ENCODE results near the gene CD99L2.
"Not testable (repeated sequence)": the region's sequence is repeated elsewhere in the genome, so short reads cannot be mapped to it uniquely, and the experiment has no call there.

CD99L2 gene

DNA sequence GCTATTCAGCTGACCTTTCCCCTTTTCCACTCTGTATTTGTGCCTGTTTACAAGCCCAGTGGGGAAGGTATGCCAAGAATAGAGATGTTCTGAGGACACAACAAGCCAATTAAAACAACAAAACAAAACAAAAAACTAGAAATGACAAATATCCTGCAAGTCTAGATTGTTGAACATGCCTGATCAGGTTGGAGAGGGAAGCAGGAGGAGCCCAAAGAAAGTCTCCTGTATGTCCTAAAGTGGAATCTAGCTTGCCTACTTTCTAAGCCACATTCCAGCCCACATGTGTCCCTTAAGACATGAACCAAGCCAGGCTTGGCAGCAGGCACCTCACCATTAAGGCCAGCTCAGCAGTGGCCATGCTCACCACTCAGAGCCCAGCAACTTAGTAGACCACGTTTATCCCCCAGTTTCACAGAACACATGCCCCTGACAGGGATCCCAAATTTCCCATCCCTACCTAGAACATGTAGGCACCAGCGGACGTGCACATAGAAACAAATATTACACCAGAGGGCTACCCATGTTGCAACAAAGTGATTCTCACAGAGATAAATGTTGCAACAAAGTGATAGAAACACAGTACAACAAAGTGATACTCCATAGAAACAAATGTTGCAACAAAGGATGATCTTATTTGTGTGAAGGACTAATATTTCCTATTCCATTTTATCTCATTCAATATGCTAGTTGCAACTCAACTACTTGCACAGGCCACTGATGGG is 48.3 kb downstream of the CD99L2 start:
- no peak for DNase-seq

- DNase-seq = no peak
Measured at GRCh38 chrX:150849486-150849885, 49.0 kb downstream of the CD99L2 start.

DNA sequence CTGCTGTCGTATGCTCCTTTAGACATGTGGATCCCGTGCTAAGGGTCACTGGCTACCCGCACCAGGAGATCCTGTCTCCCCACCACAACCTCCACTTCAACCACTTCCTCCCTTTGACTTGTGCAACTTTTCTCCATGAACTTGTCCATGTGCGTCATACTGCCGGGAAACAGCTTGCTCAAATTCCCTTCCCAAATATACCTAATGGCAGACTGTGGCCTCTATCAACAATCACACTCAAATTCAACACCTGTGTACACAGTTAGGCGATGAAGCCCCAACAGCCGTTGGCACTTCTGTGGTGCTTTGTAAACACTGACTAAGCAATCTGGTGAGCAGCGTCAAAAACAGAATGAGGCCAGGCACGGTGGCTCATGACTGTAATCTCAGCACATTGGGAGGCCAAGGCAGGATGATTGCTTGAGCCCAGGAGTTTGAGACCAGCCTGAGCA is 49.5 kb downstream of the CD99L2 start:
- DNase-seq = no peak

DNA sequence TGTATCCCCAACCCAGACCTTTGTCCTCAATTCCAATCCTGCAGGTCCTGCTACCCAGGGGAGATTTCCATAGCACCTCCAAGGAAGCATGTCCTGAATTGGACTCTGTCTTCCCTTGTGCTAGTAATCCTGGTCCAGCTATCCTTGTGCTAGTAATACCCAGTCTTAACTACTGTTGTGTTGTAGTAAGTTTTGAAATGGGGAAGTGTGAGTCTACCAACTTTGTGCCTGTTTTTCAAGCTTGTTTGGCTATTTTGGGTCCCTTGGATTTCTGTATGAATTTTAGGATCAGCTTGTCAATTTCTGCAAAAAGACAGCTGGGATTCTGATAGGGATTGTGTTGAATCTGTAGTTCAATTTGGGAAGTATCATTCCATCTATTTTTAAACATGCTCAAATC is 51.4 kb downstream of the CD99L2 start:
- no peak for DNase-seq

- no peak for DNase-seq
Measured at GRCh38 chrX:150846130-150846529, 52.3 kb downstream of the CD99L2 start.

DNA sequence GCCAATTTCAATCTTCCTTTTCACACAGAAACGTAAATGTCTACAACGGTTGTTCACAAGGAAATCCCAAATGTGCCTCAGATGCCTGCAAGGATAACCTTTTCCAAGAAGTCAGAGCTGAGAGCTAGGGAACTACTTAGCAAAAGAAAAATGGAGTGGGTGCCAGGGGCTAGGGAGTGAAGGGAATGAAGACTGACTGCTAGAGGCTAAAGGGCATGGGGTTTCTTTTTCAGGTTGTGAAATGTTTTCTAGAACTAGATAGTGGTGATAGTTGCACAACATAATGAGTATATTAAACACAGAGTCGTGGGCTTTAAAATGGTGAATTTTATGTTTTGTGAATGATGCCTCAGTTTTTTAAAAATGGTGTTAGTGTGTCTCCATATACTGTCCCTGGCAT is 53.4 kb downstream of the CD99L2 start:
- DNase-seq = no peak

GRCh38 chrX:150844016-150844415 is 54.5 kb downstream of the CD99L2 start:
- no peak for DNase-seq

- DNase-seq = no peak
Measured at GRCh38 chrX:150842198-150842685, 56.2 kb downstream of the CD99L2 start.

DNA sequence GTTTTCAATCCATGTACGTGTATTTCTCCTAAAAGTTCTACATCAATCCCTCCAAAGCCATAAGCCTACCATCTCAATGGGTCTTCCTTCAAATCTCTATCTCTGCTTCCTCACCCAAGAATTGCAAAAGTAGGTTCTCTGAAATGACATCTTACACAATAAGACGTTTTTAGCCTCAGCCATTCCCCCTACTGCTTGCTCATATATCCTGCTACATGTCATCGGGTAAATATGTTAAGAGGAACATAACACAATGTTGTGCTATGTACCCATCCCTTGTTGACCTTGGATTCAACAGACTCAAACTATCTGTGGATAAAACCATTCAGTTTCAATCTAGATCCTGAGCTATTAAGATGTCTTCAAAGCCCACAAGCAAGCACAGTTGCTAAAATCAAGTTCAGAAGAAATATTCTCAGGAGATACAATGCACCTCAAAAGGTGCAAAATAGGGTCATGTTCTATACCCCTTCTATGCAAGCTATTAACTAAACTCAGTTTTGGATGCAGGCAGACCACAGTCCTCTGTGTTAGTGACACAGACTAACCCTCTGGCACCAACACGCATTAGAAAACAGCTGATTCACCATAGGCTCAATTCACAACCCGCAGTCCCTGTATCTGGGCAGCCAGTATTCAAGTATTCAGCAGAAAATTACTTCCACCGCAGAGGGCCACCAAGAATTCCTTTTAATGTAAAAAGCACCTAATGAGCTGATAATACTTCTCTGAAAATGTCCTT is 56.8 kb downstream of the CD99L2 start:
- no peak for DNase-seq

- DNase-seq = no peak
Measured at GRCh38 chrX:150837845-150838244, 60.6 kb downstream of the CD99L2 start.

GRCh38 chrX:150834695-150835094 is 63.8 kb downstream of the CD99L2 start:
- DNase-seq = no peak

DNA sequence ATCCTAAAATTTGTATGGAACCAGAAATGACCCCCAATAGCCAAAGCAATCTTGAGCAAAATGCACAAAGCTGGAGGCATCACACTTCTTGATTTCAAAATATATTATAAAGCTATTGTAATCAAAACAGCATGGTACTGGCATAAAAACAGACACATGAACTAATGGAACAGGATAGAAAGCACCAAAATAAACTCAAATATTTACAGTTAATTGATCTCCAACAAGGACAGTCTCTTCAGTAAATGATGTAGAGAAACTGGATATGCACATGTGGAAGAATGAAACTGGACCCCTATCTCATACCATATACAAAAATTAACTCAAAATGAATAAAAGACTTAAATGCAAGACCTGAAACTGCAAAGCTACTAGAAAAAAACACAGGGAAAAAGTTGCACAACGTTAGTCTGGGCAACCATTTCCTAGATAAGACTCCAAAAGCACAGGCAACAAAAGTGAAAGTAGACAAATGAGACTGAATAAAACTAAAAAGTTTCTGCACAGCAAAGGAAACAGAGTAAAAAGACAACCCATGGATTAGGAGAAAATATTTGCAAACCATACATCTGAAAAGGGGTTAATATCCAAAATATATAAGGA is 64.9 kb downstream of the CD99L2 start:
- DNase-seq = no peak

DNA sequence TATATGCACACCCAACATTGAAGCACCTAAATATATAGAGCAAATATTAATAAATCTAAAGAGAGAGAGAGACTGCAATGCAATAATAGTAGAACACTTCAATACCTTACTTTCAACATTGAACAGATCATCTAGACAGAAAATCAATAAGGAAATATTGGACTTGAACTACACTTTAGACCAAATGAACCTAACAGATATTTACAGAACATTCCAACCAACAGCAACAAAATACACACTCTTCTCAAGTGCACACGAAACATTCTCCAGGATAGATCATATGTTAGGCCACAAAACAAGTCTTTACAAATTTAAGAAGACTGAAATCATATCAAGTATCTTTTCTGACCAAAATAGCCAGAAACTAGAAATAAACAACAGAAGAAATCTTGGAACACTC is 66.6 kb downstream of the CD99L2 start:
- no peak for DNase-seq

DNA sequence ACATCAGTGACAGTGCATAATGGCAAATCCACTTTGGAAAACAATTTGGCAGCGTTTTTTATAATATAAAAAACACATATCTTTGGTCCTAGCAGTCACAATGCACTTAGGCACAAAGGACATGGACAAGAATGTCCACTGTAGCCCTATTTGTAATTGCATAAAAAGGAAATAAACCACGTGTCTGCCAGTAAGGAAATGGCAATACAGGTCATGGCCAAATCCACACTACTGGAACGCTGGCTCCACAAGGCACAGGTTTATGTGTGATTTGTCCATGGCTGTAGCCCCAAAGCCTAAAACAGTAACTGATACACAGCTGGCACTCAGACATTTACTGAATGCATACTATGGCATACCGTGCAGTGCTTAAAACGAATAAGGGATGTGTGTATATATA is 69.7 kb downstream of the CD99L2 start:
- DNase-seq = no peak

DNA sequence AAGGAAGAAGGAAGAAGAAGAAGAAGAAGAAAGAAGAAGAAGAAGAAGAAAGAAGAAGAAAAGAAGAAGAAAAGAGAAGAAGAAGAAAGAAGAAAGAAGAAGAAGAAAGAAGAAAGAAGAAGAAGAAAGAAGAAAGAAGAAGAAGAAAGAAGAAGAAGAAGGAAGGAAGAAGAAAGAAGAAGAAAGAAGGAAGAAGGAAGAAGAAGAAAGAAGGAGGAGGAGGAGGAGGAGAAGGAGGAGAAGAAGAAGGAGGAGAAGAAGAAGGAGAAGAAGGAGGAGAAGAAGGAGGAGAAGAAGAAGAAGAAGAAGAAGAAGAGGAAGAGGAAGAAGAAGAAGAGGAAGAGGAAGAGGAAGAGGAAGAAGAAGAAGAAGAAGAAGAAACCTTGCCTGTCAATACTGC is 74.1 kb downstream of the CD99L2 start:
- DNase-seq = not testable (repeated sequence)

DNA sequence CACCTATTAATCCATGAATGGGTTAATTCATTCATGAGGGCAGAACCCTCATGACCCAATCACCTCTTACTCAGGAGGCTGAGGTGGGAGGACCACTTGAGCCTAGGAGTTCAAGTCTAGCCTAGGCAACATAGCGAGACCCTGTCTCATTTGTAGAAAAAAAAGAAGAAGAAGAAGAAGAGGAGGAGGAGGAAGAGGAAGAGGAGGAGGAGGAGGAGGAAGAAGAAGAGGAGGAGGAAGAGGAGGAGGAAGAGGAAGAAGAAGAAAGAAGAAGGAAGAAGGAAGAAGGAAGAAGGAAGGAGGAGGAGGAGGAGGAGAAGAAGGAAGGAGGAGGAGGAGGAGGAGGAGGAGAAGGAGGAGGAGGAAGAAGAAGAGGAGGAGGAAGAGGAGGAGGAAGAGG is 74.6 kb downstream of the CD99L2 start:
- not testable (repeated sequence) for DNase-seq

GRCh38 chrX:150821971-150822370 is 76.5 kb downstream of the CD99L2 start:
- no peak for DNase-seq

DNA sequence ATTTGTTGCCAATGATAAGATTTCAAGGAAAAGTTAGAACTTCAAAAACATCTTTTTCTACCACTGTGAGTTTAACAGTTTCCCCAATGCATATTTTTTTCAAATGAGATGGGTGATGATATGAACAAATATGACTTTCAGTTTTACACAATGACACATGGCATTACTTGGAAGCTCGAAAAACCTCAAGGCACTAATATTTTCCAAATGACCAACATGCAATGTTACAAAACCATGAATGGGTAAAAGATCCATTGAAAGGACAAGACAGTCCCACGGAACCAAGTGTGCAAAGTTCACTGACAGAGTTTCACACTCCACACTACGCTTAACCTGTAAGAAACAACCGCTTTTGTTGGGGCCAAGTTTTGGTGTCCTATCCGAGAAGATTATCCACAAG is 84.5 kb downstream of the CD99L2 start:
- DNase-seq = no peak

- DNase-seq = no peak
Measured at GRCh38 chrX:150806827-150807226, 91.6 kb downstream of the CD99L2 start.

DNA sequence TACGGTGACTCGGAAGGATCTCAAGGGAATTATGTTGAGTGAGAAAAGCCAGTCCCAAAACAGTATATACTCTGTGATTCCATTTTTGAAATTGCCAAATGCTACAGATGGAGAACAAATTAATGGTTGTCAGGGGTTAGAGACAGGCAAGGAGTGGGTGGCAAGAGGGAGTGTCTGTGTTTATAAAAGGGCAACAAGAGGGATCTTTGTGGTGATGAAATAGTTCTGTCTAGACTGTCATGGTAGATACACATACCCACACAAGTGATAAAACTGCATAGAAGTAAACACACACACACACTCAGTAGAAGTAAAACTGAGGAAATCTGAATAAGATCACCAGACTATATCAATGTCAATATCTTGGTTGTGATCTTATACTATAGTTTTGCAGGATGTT is 92.7 kb downstream of the CD99L2 start:
- no peak for DNase-seq

GRCh38 chrX:150792949-150793527 is 105.4 kb downstream of the CD99L2 start:
- no peak for DNase-seq

DNA sequence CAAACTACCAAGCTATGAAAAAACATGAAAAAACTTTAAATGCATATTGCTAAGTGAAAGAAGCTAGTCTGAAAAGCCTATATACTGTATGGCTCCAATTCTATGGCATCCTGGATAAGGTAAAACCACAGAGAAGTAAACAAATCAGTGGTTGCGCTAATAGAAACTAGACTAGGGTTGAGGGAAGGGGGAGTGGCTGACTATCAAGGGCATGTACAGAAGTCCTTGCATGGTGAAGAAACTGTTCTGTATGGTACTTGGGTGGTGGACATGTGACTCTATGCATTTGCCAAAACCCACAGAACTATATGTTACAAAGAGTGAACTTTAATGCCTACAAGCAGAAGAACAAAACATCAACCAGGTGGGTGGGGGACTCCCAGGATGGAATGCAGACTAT is 108.4 kb downstream of the CD99L2 start:
- no peak for DNase-seq

DNA sequence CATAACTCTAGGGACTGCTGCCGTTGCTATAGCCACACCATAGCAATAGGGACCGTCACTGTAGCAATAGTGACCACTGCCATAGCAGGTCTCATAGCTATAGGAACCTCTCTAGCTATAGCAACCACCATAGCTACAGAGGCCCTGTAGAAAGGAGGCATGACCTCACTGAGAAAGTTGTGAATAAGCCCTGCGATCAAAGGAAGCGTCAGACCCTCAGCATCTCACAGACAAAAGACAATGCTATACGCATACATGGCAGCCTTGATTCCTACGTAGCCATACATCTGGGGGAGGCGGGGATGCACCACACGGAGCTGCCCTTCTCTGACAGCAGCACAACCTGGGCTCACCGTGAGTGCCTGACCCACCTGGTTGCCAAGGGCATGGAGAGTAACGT is 116.8 kb downstream of the CD99L2 start:
- DNase-seq = no peak

DNA sequence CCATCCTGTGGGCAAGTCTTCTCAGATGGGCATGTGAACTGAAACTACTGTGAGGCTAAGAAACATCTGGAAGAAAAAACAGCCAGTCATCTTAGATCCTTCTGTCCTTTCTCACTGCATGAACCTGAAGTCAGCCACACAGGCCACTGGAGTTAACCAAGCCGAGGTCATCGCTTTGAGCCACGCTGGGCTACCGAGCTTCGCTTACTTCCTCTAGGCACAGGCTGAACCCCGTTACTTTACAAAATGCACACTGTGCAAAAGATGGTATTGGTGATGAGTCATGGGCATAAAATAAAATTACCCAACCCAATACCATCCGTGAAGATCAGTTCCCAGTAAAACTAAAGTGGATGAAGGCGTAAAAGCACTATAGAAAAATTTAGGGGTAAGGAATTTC is 119.1 kb downstream of the CD99L2 start:
- no peak for DNase-seq
